Right ventricle myocardium superior (tissue), 1 donor: ENCODE results near the gene KRTAP3-2. TPM values are rescaled to one million over a fixed set of nuclear protein-coding genes. Genes with fewer than 3 reads are reported as not detected.

Source experiments
- ATAC-seq: fragments of 200-7000 bp; cut with Tn5 transposase; one replicate; pipeline ENCODE4 v1.9.1; 2020; ENCODE audit warnings: mild to moderate bottlenecking; ENCODE audit not compliant: poor library complexity
- DNase-seq: peaks from one replicate; pipeline ENCODE4 v3.0.0-alpha.2; 2020
- intact Hi-C: fragments of 100-400 bp; cut with DNase I; formaldehyde crosslinking; loops from one replicate; pipeline ENCODE4 v1.11.2; 2022
- total RNA-seq: library from RNA; stranded (reverse); fragmentation: NEBNext Ultra II Directional; extraction: Animal tissue kit (Norgen Biotek cat#: 25700); gene quantifications from one replicate; pipeline ENCODE4 v1.2.1, GENCODE V29; 2021
- donor health status: DM: no; HTN: yes; CAD: no; lungs with severe emphysema.

The KRTAP3-2 gene
- total RNA-seq, 1 donor from 2014 or later, result not detected

GRCh38 chr17:40980117-40980516 lies 19.6 kb downstream of the KRTAP3-2 start:
- DNase-seq (no peak), ATAC-seq (no peak)
- intact Hi-C loops, result no loop called here

- intact Hi-C loops, result no loop called here
- DNase-seq, result no peak
- no peak for ATAC-seq
Observed at GRCh38 chr17:40978575-40979151, 21.0 kb downstream of the KRTAP3-2 start.

- no peak for ATAC-seq
- intact Hi-C loops, result no loop called here
- DNase-seq, result no peak
Observed at GRCh38 chr17:40975516-40975915, 24.2 kb downstream of the KRTAP3-2 start.

- intact Hi-C loops, result no loop called here
- DNase-seq, result no peak
- no peak for ATAC-seq
Observed at GRCh38 chr17:40974366-40974765, 25.3 kb downstream of the KRTAP3-2 start.

- DNase-seq (no peak), ATAC-seq (no peak)
- intact Hi-C loops, result no loop called here
Observed at GRCh38 chr17:40967582-40967981, 32.1 kb downstream of the KRTAP3-2 start.

GRCh38 chr17:40966848-40967247 lies 32.9 kb downstream of the KRTAP3-2 start, which contains the start of gene KRT39:
Gene KRT39 (minus strand): TSS chr17:40966948. CDS start chr17:40966856, 92 bp downstream.
- intact Hi-C loops, result no loop called here
- no peak for DNase-seq
- no peak for ATAC-seq

GRCh38 chr17:40963838-40964237 lies 35.9 kb downstream of the KRTAP3-2 start:
- DNase-seq (no peak), ATAC-seq (no peak)
- intact Hi-C loops, result no loop called here

- no peak for ATAC-seq
- no peak for DNase-seq
- intact Hi-C loops, result no loop called here
Observed at GRCh38 chr17:40962059-40962561, 37.6 kb downstream of the KRTAP3-2 start.

GRCh38 chr17:40961591-40961990 lies 38.1 kb downstream of the KRTAP3-2 start:
- ATAC-seq (no peak), DNase-seq (no peak)
- intact Hi-C loops, result no loop called here

- ATAC-seq (no peak), DNase-seq (no peak)
- intact Hi-C loops, result no loop called here
Observed at GRCh38 chr17:40960144-40960543, 39.6 kb downstream of the KRTAP3-2 start.

GRCh38 chr17:40958086-40958953 lies 41.4 kb downstream of the KRTAP3-2 start:
- ATAC-seq (no peak), DNase-seq (no peak)
- intact Hi-C loops, result no loop called here

- intact Hi-C loops, result no loop called here
- DNase-seq, result no peak
- no peak for ATAC-seq
Observed at GRCh38 chr17:40956401-40957254, 43.1 kb downstream of the KRTAP3-2 start.

- ATAC-seq, result no peak
- intact Hi-C loops, result no loop called here
- DNase-seq, result no peak
Observed at GRCh38 chr17:40953881-40954280, 45.8 kb downstream of the KRTAP3-2 start.

GRCh38 chr17:40952661-40953060 lies 47.0 kb downstream of the KRTAP3-2 start:
- no peak for ATAC-seq
- intact Hi-C loops, result no loop called here
- DNase-seq, result no peak

- intact Hi-C loops, result no loop called here
Observed at GRCh38 chr17:40952154-40952553, 47.6 kb downstream of the KRTAP3-2 start.

GRCh38 chr17:40951011-40951622 lies 48.6 kb downstream of the KRTAP3-2 start:
- intact Hi-C loops, result no loop called here
- DNase-seq (no peak), ATAC-seq (no peak)

More at GRCh38 chr17:40952154-40952553, 47.6 kb downstream of the KRTAP3-2 start:
- ATAC-seq, result no peak
- no peak for DNase-seq

GRCh38 chr17:40950176-40950575 lies 49.5 kb downstream of the KRTAP3-2 start:
- DNase-seq, result no peak
- intact Hi-C loops, result no loop called here
- no peak for ATAC-seq

- no peak for DNase-seq
- intact Hi-C loops, result no loop called here
- ATAC-seq, result no peak
Observed at GRCh38 chr17:40949418-40949817, 50.3 kb downstream of the KRTAP3-2 start.
